K562 (cell line): Measurements from ENCODE around the gene HIPK1. TPM values are rescaled to one million over a fixed set of nuclear protein-coding genes. Genes with fewer than 3 reads are reported as not detected.

ENCODE experiments used
- ATAC-seq: fragments of 200-7000 bp; cut with Tn5 transposase; 3 replicates; pipeline ENCODE4 v1.9.1; 2020; ENCODE audit warnings: moderate library complexity
- BruUV-seq: library from RNA; stranded (reverse); fragments of 400-500 nt; replicated peaks from 2 replicates; lab custom pipeline; 2021; lab: Mats Ljungman, UMichigan
- CTCF ChIA-PET: fragments of 300-600 bp; formaldehyde crosslinking; extraction: SDS; loops from one replicate; lab custom pipeline; 2021; ENCODE audit warnings: low intra/inter-chr PET ratio; lab: Yijun Ruan, JAX
- POLR2A ChIA-PET: fragments of 300-600, 350-650 bp; sonication (Branson Sonifier 250); formaldehyde crosslinking; extraction: SDS; loops from one replicate; lab custom pipeline; 2021; ENCODE audit warnings: antibody characterized with exemption, inconsistent platforms; lab: Yijun Ruan, JAX
- DNase-seq, 4 experiments: peaks; one replicate each; pipeline versions ENCODE4 v3.0.0 to v3.0.0-alpha.2; 2011 to 2018; ENCODE audit warnings: low spot score in 3 of 4, mixed read lengths in 3 of 4; ENCODE audit errors: extremely low read depth in 1 of 4
- FAIRE-seq: peaks from 2 replicates; lab custom pipeline; 2011; peaks lifted over from hg19 to GRCh38; lab: Jason Lieb, UNC
- H2AFZ ChIP-seq: 2 replicates; pipeline ENCODE4 v1.6.0; 2011; ENCODE audit warnings: low read depth, low read length, control low read depth, inconsistent platforms
- H3K27ac ChIP-seq: fragments of 200-600 bp; 3 replicates; pipeline ENCODE4 v1.8.0; 2011; ENCODE audit warnings: low read depth, mild to moderate bottlenecking, control low read depth, inconsistent platforms, low read length, moderate library complexity, mixed read lengths; ENCODE audit errors: extremely low read depth
- H3K27me3 ChIP-seq, 2 experiments: fragments of 300-600 bp in 1 of 2; 2 replicates in 1 of 2; 3 replicates in 1 of 2; pipeline versions ENCODE4 v1.6.0 to v1.8.0; 2011; ENCODE audit warnings: inconsistent platforms in 2 of 2, low read length in 2 of 2, mild to moderate bottlenecking in 1 of 2, mixed read lengths in 1 of 2, moderate library complexity in 1 of 2; ENCODE audit not compliant: control insufficient read depth in 2 of 2, insufficient read depth in 2 of 2
- H3K36me3 ChIP-seq: fragments of 300-600 bp; 3 replicates; pipeline ENCODE4 v1.8.0; 2011; ENCODE audit warnings: mild to moderate bottlenecking, low read length, inconsistent platforms; ENCODE audit not compliant: control insufficient read depth, insufficient read depth
- H3K4me1 ChIP-seq, 2 experiments: fragments of 200-600 bp in 1 of 2; replicated peaks in 1 of 2; 2 replicates in 1 of 2; 3 replicates in 1 of 2; pipeline versions ENCODE4 v1.5.1 to v1.8.0; 2011; ENCODE audit warnings: inconsistent platforms in 2 of 2, low read length in 2 of 2, mild to moderate bottlenecking in 1 of 2, mixed read lengths in 1 of 2, moderate library complexity in 1 of 2; ENCODE audit not compliant: control insufficient read depth in 2 of 2, insufficient read depth in 2 of 2
- H3K4me2 ChIP-seq: 2 replicates; pipeline ENCODE4 v1.6.1; 2011; ENCODE audit warnings: low read length, control low read depth, inconsistent platforms, mixed read lengths; ENCODE audit not compliant: insufficient read depth
- H3K4me3 ChIP-seq: fragments of 200-600 bp; sonication (generic), shearing (Covaris generic); 2 replicates; pipeline ENCODE4 v1.5.1; 2016; ENCODE audit warnings: control low read depth, inconsistent platforms
- H3K79me2 ChIP-seq: fragments of 200-600 bp; 3 replicates; pipeline ENCODE4 v1.8.0; 2011; ENCODE audit warnings: low read length, inconsistent platforms; ENCODE audit not compliant: control insufficient read depth, insufficient read depth
- H3K9ac ChIP-seq, 2 experiments: 2 replicates each; pipeline versions ENCODE4 v1.6.0 to v1.6.1; 2011; ENCODE audit warnings: low read depth in 2 of 2, low read length in 2 of 2, control low read depth in 1 of 2, inconsistent platforms in 1 of 2, mild to moderate bottlenecking in 1 of 2, mixed read lengths in 1 of 2; ENCODE audit not compliant: insufficient read depth in 1 of 2
- H3K9me1 ChIP-seq: one replicate; pipeline ENCODE4 v1.6.0; 2011; ENCODE audit warnings: inconsistent platforms, mild to moderate bottlenecking, low read length, moderate library complexity; ENCODE audit not compliant: control insufficient read depth, insufficient read depth
- H3K9me3 ChIP-seq: replicated peaks from 2 replicates; pipeline ENCODE4 v1.5.1; 2011; ENCODE audit warnings: low read depth, low read length, inconsistent platforms; ENCODE audit not compliant: control insufficient read depth, insufficient read depth
- H4K20me1 ChIP-seq: replicated peaks from 2 replicates; pipeline ENCODE4 v1.6.1; 2011; ENCODE audit warnings: low read length, inconsistent platforms, mixed read lengths; ENCODE audit not compliant: control insufficient read depth, insufficient read depth
- EP400 ChIP-seq: fragments of 450-650 bp; IDR thresholded peaks from 2 replicates; pipeline ENCODE4 v1.6.1; 2017; ENCODE audit warnings: antibody characterized with exemption, mild to moderate bottlenecking, moderate library complexity
- HIVEP1 ChIP-seq: fragments of 250-450 bp; sonication (Bioruptor Pico); IDR thresholded peaks from 2 replicates; pipeline ENCODE4 v1.4.0; 2020; ENCODE audit warnings: mild to moderate bottlenecking
- MEIS2 ChIP-seq: fragments of 450-650 bp; IDR thresholded peaks from 2 replicates; pipeline ENCODE4 v1.6.1; 2014; ENCODE audit warnings: mild to moderate bottlenecking; ENCODE audit not compliant: partially characterized antibody
- NCOR1 ChIP-seq: fragments of 450-650 bp; IDR thresholded peaks from 2 replicates; pipeline ENCODE4 v1.6.1; 2016; ENCODE audit warnings: mild to moderate bottlenecking, moderate library complexity
- NONO ChIP-seq, 2 experiments: fragments of 200-400 bp in 1 of 2; fragments of 450-650 bp in 1 of 2; formaldehyde crosslinking in 1 of 2; IDR thresholded peaks; 2 replicates each; pipeline ENCODE4 v1.6.1; 2017; ENCODE audit warnings: low read depth in 2 of 2, mild to moderate bottlenecking in 2 of 2, moderate library complexity in 2 of 2, low read length in 1 of 2
- NUFIP1 ChIP-seq: fragments of 450-650 bp; IDR thresholded peaks from 2 replicates; pipeline ENCODE4 v1.6.1; 2018; ENCODE audit not compliant: partially characterized antibody
- PTRF ChIP-seq: fragments of 450-650 bp; IDR thresholded peaks from 2 replicates; pipeline ENCODE4 v1.6.1; 2016; ENCODE audit warnings: mild to moderate bottlenecking, missing genetic modification characterization, missing compliant biosample characterization
- TSC22D4 ChIP-seq: fragments of 450-650 bp; IDR thresholded peaks from 2 replicates; pipeline ENCODE4 v1.6.1; 2016; ENCODE audit warnings: missing genetic modification characterization, missing biosample characterization, control low read depth
- ZBTB34 ChIP-seq: fragments of 250-450 bp; sonication (Bioruptor Pico); IDR thresholded peaks from 2 replicates; pipeline ENCODE4 v1.8.0; 2021; ENCODE audit warnings: mild to moderate bottlenecking, moderate library complexity
- ZNF584 ChIP-seq: fragments of 200-800 bp; sonication (Bioruptor generic); IDR thresholded peaks from 2 replicates; pipeline ENCODE4 v1.6.1; 2016; ENCODE audit warnings: low read depth, mild to moderate bottlenecking, missing genetic modification characterization, missing compliant biosample characterization
- ZNF644 ChIP-seq: fragments of 200-800 bp; sonication (Bioruptor generic); IDR thresholded peaks from 2 replicates; pipeline ENCODE4 v1.6.1; 2016; ENCODE audit warnings: low read depth, missing genetic modification characterization, missing compliant biosample characterization
- ZNF764 ChIP-seq: fragments of 250-450 bp; sonication (Bioruptor Pico); IDR thresholded peaks from 2 replicates; pipeline ENCODE4 v1.4.0; 2020; ENCODE audit warnings: low read depth, mild to moderate bottlenecking, moderate library complexity
- WGBS: fragments of 100-300 bp; shearing (Covaris generic); methylation state at CpG from one replicate; pipeline ENCODE4 v1.1.6; 2016; ENCODE audit warnings: low coverage, mixed read lengths; ENCODE audit not compliant: insufficient coverage; ENCODE audit errors: missing lambda C conversion rate; 5-methylcytosine and 5-hydroxymethylcytosine counted together
- in situ Hi-C: fragments of 300-500 bp; cut with MboI; formaldehyde crosslinking; loops from 4 replicates; pipeline ENCODE4 v1.15.0; 2018; ENCODE audit warnings: inconsistent platforms, mixed read lengths
- intact Hi-C: fragments of 100-400 bp; cut with micrococcal nuclease; formaldehyde crosslinking; loops from 2 replicates; pipeline ENCODE4 v1.14.2; 2022
- polyA plus RNA-seq, 8 experiments: library from polyadenylated mRNA; depleted of rRNA in 4 of 8; stranded (reverse) in 5 of 8; unstranded in 3 of 8; fragments of >200 nt; fragmentation: Nextera tagmentation in 2 of 8; fragmentation: Illumina TruSeq in 1 of 8; extraction: Ambion mirVana in 2 of 8; extraction: Trizol in 1 of 8; gene quantifications; 2 replicates each; pipeline versions ENCODE4 v1.2.1 to v1.2.3, GENCODE V29; 2011 to 2014; ENCODE audit warnings: inconsistent platforms in 1 of 8, missing spikeins in 1 of 8
- total RNA-seq, 7 experiments: library from RNA; depleted of rRNA in 6 of 7; stranded (reverse); fragments of >200 nt in 6 of 7; fragmentation: Illumina TruSeq in 2 of 7; extraction: Trizol in 2 of 7; gene quantifications; 2 replicates each; pipeline versions ENCODE4 v1.2.1 to v1.2.3, GENCODE V29; 2011 to 2021; ENCODE audit warnings: low replicate concordance in 1 of 7
- TF ChIP-seq, protein P1 (sequence below): fragments of 450-650 bp; conservative IDR thresholded peaks from 2 replicates; pipeline ENCODE4 v1.6.1; 2016; ENCODE audit warnings: missing genetic modification characterization, low read depth, mild to moderate bottlenecking, missing compliant biosample characterization, moderate library complexity
- TF ChIP-seq, protein P2 (sequence below), 2 experiments: fragments of 450-650 bp in 1 of 2; sonication (generic) in 1 of 2; formaldehyde crosslinking in 1 of 2; IDR thresholded peaks in 1 of 2; conservative IDR thresholded peaks in 1 of 2; 2 replicates each; pipeline versions ENCODE4 v1.6.1 to v1.8.1; 2016 to 2023; ENCODE audit warnings: mild to moderate bottlenecking in 2 of 2, moderate library complexity in 2 of 2, inconsistent platforms in 1 of 2, missing genetic modification reagents in 1 of 2

The HIPK1 gene
- total and polyA plus RNA-seq, 9 of the 15 experiments (the other 6 are each of a cell fraction or from before 2014, with no cell fraction given) = 10.0 to 57.9 (median 29.6) TPM

- H2AFZ ChIP-seq = no peak overlapping the region
- no peaks in the 10 kb centered on the region for H4K20me1 ChIP-seq
- ChIA-PET POLR2A (no interaction called here), CTCF (no interaction called here)
- peaks cover 0 to 15% of the 10 kb centered on the region in 2 experiments; a peak in 1 of 5 replicates for H3K27me3 ChIP-seq
- no peaks in the 10 kb centered on the region; the same call in 1 of the 2 replicates for H3K9me3 ChIP-seq
- no peak for ATAC-seq
- no peaks in the 10 kb centered on the region for H3K36me3 ChIP-seq
- H3K9me1 ChIP-seq = no peaks in the 10 kb centered on the region
- WGBS = 0% methylated on average over 2 of the region's 2 CpGs
- H3K9ac ChIP-seq = no peak overlapping the region
- in situ Hi-C loops (no loop called here), intact Hi-C loops (no loop called here)
- DNase-seq = no peak
- no peak overlapping the region for H3K4me2 ChIP-seq
- H3K79me2 ChIP-seq = no peaks in the 10 kb centered on the region
- no peak overlapping the region for H3K4me3 ChIP-seq
- FAIRE-seq = no peak
- BruUV-seq = no TSS peak
- no peak overlapping the region for H3K27ac ChIP-seq
- H3K4me1 ChIP-seq = peaks cover 0 to 2% of the 10 kb centered on the region in 2 experiments; a peak in 2 of 5 replicates
- no peak for TF ChIP-seq ZNF584 (CRISPR knock-in tag)
- TF ChIP-seq ZBTB34 = no peak
- TF ChIP-seq NUFIP1 = no peak
- TF ChIP-seq, protein P1, sequence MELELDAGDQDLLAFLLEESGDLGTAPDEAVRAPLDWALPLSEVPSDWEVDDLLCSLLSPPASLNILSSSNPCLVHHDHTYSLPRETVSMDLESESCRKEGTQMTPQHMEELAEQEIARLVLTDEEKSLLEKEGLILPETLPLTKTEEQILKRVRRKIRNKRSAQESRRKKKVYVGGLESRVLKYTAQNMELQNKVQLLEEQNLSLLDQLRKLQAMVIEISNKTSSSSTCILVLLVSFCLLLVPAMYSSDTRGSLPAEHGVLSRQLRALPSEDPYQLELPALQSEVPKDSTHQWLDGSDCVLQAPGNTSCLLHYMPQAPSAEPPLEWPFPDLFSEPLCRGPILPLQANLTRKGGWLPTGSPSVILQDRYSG = no peak
- no peak for TF ChIP-seq MEIS2
- TF ChIP-seq, protein P2, sequence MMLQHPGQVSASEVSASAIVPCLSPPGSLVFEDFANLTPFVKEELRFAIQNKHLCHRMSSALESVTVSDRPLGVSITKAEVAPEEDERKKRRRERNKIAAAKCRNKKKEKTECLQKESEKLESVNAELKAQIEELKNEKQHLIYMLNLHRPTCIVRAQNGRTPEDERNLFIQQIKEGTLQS (IDR thresholded peaks at IDR 0.05) = no peak
- TF ChIP-seq, protein P2 (CRISPR knock-in tag; conservative IDR thresholded peaks at IDR 0.05) = no peak
- no peak for TF ChIP-seq NONO (IDR thresholded peaks at IDR 0.05; ENCODE audit: low read depth in 2 of 2, low read length in 1 of 2)
- TF ChIP-seq NCOR1 = no peak
- TF ChIP-seq ZNF764 (CRISPR knock-in tag) = no peak
- TF ChIP-seq PTRF (tag) = no peak
- no peak for TF ChIP-seq TSC22D4
- no peak for TF ChIP-seq ZNF644 (tag)
- no peak for TF ChIP-seq HIVEP1 (CRISPR knock-in tag)
- TF ChIP-seq EP400 = no peak
Measured at GRCh38 chr1:114015075-114015474, 86.0 kb downstream of the HIPK1 start.
